Cerebellar nuclear complex (tissue), 1 donor: ENCODE results near the gene IGFL3.
"Not testable (repeated sequence)": the region's sequence is repeated elsewhere in the genome, so short reads cannot be mapped to it uniquely, and the experiment has no call there.

Experiments
- DNase-seq, 2 experiments: peaks; one replicate each; lab custom pipeline; 2025; lab: John Stamatoyannopoulos, UW

Gene IGFL3

DNA sequence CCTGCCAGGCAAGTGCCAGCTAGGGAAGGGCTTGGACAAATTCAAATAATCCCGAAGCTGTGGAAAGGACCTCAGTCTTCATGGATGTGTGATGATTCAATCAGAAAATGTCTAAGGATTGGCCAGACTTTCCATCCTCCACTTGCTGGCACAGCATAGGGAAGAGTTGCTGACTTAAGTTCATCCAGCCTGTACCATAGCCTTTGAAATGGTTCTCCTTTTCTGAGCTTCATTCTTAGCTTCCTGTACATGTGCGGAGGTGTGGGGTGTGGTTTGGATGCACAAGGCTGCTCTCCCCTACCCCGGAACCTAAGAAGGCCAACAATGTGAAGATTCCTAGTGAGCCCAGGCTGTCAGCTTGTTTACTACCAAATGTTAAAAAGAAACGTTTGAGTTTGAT is 959 bp upstream of the IGFL3 start:
- DNase-seq: no peak

DNA sequence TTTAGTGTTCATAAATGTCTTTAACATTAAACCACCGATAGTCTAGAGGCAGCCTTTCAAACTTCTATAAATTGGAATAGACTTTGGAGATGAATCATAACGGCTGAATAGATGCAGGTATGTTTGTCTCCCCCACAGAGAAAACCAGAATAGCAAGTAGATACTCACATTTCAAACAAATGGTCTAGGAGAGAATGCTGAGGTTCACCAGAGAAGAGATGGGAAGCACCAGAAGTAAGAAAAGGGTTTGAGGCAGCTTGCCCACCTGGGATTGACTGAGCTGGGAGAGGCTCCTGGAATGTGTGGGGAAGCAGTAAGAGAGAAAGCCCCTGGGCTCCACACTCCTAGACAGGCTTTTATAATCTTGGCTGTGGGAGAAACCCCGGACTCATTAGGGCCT is 6.4 kb downstream of the IGFL3 start:
- no peak for DNase-seq

DNA sequence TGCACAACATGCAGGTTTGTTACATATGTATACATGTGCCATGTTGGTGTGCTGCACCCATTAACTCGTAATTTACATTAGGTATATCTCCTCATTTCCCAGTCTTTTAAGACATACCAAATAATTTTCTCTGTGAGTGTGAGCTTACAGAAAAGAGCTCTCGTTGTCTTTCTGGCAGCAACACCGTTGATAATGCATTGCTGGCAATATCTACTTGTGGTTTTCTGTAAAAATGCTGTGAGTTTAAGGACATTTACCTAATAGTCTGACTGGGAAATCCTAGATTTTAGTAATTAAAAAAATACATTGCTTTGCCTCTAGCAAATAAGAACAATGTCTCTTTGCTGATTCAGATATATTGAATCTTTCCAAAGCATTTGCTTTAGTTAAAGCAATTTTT is 8.4 kb downstream of the IGFL3 start:
- DNase-seq: no peak

DNA sequence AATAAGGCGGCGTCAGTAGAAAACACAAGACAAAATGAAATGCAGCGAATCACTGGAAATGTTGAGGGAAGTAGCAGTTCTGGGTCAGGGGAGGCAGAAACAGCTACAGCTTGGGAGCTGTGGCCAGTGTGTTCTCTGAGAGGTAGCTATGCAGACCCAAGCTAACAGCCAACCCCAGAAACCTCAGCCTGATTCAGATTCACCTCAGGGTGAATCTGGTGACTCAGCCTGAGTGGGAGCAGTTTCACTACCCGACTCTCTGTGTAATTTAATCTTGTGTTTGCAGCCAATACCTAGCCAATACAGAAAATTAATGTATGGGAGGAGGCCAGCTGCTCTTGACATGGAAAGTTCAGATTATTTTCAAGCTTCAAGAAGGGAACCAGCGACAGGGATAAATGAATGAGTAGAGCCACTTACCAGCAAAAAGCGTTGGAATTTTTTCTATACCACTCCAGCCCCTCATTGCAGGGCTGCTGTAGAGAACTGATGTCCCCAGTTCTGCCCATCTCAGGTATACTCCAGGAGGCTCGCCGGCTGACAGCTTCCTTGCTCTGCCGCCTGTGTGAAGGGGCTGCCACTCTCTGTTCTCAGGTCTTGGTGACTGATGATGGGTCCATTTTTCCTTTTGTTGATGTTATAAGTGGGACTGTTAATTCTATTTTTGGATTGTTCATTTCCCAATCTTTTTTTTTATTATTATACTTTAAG is 8.9 kb downstream of the IGFL3 start:
- DNase-seq: no peak

DNA sequence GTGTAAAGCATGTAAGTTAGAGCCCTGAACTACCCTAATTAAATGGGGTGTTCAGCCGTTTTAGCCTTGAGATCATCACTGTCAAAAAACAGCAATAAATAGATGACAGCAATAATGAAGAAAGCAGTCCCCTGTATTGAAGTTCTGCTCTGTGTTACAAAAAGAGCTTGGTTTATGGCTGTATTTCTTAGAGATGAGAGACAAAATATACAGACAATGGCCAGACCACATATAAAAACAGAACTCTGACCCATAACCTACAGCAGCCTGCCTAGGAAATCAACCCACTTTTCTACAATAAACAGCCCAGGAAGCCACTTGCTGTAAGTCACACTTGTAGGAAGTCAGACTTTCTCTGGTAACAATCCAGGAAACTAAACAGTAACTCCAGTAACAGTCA is 10.8 kb downstream of the IGFL3 start:
- no peak for DNase-seq

DNA sequence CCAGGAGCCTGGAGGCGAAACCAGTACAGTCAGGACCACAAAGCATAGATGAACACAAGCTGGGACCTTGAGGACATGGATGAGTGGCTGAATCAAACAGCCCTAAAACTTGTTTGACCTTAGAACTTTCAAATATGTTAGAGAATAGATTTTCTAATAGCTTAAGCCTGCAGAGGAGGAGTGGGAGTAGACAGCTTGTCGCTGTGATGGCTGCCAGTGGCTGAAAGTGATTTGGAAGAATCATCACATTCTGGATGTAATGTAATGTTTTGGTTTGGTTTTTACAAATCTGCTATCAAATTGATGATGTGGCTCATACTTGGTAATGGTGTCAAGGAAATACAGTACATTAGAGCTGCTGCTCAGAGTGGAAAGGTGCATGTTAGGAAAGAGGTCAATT is 12.0 kb downstream of the IGFL3 start:
- no peak for DNase-seq

DNA sequence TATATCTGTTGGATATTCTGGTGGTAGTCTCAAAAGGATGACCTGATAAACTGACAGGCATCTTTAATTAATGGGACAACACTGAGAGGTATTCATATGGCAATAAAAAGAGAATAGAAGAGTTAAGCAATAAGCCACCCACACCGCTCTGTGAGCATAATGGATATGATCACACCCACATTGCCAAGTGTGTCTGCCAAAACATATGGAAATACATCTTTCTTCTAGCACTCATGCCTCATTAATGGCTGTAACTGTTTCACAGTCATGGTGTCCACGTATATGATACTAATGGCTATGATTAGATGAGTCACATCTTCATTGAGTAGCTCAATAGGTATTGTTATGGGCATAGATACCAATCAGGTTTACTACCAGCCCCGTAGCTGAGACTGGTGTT is 13.1 kb downstream of the IGFL3 start:
- DNase-seq: no peak

DNA sequence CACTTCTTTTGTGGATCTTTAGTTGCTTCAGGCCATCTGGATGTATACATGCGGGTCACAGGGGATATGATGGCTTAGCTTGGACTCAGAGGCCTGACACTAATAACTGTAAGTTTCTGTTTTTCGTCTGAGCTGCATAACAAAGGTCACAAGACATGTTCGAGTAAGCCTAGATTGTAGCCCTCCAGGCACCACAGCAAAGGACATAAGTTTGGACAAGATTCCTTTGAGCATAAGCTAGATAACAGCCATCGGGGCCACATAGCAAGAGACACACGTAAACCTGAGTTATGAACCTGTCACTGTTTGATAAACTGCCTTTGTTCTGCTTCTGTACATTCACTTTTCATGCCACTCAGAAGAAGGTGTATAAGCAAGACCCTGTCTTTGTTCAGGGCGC is 14.6 kb downstream of the IGFL3 start:
- no peak for DNase-seq

DNA sequence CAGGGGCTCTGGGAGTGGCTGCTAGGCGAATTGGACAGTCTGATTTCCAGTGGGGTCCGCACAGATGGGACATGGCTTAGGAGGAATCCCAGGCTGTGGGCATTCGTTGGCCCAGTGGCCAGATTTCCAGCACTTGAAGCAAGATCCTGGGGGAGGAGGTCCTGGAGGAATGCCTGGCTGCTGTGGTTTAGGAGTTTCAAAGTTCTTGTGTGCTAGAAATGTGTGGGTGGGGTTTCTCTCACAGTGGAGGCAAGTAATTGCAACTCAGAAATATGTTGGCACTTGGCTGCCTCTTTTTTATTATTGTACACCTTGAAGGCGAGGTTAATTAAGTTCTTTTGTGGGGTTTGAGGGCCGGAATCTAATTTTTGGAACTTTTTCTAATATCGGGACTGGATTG is 17.1 kb downstream of the IGFL3 start:
- DNase-seq: no peak

DNA sequence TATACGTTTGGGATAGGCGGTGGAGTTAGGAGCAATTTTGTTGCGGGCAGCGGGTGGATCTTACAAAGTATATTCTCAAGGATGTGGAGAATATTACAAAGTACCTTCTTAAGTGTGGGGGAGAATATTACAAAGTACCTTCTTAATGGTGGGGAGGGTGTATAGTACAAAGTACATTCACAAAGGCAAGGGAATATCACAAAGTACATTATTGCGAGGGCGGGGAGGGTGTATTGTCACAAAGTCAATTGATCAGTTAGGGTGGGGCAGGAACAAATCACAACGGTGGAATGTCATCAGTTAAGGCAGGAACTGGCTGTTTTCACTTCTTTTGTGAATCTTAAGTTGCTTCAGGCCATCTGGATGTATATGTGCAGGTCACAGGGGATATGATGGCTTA is 22.2 kb downstream of the IGFL3 start:
- DNase-seq: not testable (repeated sequence)

DNA sequence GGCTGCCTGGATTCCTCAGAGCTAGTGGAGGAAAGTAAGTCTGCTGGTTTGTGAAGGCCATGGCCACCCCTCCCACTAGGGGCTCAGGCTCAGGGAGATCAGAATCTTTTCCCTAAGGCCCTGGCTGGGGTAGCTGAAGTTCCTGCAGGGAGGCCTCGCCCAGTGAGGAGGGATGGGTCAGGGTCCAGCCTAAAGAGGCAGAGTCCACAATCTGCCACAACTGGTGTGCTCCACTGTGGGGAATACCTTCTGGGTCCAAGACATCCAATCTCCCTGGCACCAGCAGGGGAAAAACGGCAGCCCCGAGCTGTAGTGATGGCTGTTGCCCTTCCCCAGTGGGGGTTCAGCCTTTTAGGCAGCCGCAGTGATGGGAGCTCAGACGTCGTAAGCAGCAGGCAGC is 23.2 kb downstream of the IGFL3 start:
- DNase-seq: no peak

DNA sequence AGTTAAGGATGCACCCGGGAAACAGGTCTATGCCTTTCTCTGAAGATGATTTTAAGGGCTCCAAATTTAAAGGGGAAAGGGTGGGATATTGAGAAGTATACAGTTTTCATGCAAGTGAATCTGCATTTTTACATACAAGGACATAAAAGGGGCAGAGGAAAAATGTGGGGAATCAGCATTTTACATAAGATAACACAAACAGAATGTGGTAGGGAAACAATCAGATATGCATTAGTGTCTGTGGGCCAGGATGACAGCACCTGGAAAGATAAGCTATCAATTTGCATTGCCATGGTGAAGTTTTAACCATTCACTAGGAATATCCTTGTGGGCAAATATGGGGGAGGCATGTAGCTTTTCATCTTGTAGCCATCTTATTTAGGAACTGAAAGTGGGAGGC is 24.1 kb downstream of the IGFL3 start:
- no peak for DNase-seq

DNA sequence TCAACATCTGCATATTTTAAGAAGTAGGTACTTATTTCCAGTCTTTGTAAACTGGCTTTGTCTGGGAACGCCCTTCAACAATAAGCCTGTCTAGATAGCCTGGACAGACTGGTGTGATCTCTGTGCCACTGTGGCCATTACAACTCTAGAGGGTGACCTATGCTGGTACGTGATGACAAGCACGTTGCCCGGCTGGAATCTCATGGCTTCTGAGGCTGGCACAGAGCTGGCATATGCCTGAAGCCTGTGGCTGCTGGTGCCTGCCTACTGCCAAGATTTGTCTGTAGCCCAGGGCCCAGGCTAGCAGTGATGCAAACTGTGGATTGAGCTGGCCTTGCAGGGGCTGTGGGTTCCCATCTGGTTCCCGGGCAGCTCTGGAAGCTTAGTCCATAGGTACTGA is 34.0 kb downstream of the IGFL3 start:
- no peak for DNase-seq

DNA sequence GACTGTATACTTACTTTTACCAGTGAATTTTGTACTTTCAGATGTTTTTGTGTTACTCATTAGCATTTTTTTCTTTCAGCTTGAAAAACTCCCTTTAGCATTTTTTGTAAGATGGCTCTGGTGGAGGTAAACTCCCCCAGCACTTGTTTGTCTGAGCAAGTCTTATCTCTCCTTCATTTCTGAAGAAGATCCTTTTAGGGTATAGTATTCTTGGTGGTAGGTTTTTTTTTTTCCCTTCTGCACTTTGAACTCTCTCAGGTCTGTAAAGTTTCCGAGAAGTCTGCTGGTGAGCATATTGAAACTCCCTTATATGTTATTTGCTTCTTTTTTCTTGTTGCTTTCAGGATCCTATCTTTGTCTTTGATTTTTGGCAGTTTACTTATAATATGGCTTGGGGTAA is 35.1 kb downstream of the IGFL3 start:
- no peak for DNase-seq

DNA sequence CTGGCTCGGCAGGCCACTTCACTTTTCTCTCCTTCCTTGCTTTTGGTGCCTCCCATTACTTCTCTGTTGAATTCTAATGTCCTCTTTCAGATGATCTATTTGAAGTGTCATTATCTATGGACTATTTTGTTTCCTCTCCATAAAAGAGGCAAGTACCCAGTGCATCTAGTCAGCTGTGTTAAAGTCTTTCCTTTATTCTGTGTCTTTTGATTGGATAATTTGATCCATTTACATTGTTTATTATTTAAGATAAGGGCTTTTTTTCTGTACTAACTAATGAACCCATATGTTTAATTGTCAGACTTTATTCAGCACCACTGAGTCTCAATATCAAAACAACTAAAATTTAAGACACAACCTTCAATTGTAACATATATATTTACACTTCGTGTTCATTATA is 36.4 kb downstream of the IGFL3 start:
- DNase-seq: no peak

DNA sequence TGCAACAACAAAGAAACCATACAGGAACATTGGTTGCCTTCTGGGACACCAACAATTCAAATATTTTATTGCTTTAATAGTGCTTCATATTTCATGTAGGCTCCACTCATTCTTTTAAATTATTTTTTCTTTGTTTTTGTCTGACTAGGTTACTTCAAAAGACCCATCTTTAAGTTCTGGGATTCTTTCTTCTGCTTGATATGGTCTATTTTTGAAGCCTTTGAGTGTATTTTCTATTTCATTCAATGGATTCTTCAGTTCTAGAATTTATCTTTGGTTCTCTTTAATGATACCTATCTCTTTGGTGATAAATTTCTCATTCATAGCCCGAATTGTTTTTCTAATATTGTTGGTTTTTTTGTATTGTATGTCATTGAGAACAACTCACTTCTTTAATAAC is 38.6 kb downstream of the IGFL3 start:
- DNase-seq: no peak

DNA sequence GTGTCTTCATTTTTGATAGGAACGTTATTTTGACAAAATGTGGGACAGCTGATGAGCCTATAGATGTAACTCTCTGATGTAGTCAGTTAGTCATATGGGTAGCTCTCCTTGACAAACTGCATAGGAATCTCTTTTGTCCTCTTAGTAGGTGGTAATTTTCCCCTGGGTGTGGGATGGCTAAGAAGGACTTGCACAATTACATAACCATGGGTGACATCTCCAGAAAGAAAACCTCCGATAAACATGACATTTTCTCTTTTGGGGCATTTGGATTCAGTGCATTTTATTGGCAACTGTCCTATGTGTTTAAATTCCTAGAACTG is 41.8 kb downstream of the IGFL3 start:
- DNase-seq: no peak

DNA sequence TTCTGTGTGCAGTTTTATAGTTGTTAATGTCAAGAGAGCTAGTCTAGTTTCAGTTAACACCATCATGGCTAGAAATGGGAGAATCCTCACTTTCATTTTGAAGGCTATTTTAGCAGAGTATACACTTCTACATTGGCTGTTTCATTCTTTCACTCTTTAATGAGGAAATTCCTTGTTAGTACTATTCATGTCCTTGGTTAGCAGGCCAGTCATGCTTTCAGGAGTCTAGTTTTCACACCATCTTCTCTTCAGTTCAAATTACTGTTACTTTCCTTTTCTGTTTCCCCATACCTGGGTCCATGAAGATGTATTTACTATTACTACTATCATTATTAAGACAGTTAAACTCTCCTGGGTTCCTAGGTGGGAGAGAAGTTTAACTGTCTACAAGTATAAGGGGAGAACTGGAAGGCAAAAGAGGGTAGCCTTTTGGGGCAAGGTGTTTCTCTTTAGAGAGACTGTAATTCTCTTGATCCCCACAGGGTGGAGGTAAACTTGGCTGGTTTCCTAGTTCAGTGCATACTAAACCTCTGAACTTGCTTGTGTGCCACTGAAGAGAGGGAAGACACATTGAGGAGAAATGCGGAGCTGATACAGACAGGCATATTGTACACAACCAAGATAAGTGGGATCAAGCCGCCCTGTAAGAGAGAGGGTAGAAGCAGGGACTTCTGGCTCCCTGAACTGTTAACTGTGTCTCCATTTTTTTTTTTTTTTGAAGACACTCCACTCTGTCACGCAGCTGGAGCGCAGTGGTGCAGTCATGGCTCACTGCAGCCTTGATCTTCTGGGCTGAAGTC is 42.4 kb downstream of the IGFL3 start:
- DNase-seq: no peak

DNA sequence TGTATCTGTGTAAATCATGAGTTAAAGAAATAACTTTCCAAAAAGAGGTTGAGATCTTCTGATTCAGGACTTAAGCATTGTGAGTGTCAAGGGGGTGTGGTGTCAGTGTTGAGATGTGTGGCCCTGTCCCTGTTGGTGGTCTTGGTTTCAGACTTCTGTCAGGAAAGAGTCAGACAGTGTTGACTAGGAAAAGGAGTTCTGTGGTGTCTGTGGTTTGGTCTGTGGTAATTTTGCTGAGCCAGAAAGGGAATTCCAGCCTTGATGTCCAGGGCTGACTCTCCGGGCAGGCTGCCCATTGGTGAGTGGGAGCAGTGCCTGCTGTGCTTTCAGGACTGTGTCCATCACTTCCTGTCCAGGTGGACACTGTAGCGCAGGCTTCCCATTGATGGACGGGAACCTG is 43.9 kb downstream of the IGFL3 start:
- DNase-seq: no peak

DNA sequence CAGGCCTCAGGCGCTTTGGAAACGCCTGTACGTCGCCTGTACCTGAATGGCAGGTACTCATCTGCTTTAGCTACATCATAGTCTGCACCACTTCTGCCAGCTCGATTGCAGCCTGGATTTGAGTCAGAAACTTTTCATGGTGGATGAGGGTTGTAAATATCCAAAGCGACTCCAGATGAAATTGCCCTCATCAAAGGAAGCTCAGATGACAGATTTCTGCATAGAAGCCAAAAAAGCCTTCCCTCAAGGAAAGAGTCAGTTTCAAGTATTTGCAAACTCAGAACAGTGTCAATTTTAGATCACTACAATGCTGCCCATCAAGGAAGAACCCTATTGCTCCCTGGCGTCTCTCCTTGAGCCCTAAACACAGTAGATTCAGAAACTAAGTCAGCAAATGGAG is 44.9 kb downstream of the IGFL3 start:
- no peak for DNase-seq

DNA sequence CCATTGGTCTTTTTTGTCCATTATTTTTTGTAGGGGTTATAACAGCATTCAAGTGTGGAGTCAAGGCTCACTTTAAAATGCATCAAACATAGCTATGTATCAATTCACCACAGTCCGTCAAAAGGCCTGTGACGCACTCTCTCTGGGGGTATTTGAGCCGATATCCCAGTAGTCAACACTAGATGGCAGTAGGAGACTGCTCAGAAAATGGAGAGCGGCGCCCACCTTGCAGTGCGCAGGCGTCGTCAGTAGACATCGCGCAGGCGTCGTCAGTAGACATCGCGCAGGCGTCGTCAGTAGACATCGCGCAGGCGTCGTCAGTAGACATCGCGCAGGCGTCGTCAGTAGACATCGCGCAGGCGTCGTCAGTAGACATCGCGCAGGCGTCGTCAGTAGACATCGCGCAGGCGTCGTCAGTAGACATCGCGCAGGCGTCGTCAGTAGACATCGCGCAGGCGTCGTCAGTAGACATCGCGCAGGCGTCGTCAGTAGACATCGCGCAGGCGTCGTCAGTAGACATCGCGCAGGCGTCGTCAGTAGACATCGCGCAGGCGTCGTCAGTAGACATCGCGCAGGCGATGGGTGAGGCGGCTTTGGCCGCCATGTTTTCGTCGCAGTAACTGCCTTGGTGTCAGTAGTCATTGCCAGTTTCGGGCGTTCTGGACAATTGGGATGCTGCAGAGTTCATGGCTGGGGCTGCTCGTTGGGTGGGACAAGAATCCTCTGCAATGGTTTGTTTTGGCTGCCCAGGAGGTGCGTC is 45.7 kb downstream of the IGFL3 start:
- DNase-seq: not testable (repeated sequence)

DNA sequence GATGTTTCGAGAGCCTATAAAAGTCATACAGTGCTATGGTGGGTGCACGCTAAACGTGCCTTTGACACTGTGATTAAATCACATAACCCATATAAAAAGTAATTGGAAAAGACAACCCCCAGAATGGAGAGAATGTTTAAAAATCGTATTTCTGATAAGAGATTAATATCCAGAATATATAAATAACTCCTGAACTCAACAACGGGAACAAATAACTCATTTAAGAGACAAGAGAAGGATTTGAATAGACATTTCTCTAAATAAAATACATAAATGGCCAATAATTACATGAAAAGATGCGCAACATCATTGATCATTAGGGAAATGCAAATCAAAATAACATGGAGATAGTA is 46.7 kb downstream of the IGFL3 start:
- DNase-seq: no peak
